Measurements from ENCODE around the gene SLC25A5.

GRCh38 chrX:119482041-119482440 lies 13.8 kb downstream of the SLC25A5 start:
- no peak for TF ChIP-seq POLR2A (IDR thresholded peaks at IDR 0.05; ENCODE audit: low read length)
- TF ChIP-seq GATA1 (IDR thresholded peaks at IDR 0.05; ENCODE audit: low read depth, low read length), result no peak
